Fibroblast of skin of scalp (primary cell): ENCODE measurements around the gene CATSPER1.
"Not testable (repeated sequence)": the region's sequence is repeated elsewhere in the genome, so short reads cannot be mapped to it uniquely, and the experiment has no call there.

Experiments
- DNase-seq: peaks from one replicate; pipeline ENCODE4 v3.0.0-alpha.2; 2013

The CATSPER1 gene

DNA sequence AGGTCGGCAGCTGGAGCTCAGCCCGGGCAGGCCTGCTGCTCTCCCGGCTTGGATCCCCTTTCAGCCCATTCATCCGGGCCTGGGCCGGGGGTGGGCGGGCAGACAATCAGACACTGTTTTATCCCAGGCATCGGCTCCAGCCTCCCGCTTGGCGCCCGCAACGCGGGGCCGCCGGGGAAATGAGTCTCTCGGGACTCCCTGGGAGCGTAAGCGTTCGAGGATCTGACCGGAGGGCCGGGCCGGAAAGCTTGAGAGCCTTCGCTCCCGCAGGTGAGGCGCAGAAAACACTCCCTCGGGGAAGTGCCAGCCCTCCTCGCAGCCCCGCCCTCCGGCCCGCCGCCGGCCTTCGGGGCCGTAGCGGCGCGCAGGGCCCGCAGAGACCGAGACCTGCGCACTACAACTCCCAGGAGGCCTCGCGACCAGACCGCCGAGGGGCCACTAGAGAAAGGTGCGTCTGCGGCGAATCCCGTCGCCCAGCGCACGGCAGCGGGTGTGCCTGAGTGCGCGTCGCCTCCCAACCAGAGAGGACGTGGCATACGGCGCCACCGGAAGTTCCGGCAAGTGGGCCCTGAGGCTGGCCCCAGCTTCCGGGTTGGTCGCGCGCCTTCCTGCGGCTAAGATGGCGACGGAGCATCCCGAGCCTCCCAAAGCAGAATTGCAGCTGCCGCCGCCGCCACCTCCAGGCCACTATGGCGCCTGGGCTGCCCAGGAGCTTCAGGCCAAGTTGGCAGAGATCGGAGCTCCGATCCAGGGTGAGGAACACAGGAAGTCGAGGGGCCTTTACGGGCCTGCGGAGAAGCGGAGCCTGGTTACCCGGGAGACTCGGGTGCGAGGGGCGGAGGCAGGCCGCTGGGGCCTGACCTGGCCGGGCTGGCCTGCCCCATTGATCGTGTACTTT, 25.7 kb upstream of the CATSPER1 start, which contains the start of gene SF3B2:
Gene SF3B2 (plus strand): TSS at position 599 of the 898 bp plus-strand sequence. CDS start 21 bp downstream, at position 620.
- DNase-seq: peak; percentile 99

DNA sequence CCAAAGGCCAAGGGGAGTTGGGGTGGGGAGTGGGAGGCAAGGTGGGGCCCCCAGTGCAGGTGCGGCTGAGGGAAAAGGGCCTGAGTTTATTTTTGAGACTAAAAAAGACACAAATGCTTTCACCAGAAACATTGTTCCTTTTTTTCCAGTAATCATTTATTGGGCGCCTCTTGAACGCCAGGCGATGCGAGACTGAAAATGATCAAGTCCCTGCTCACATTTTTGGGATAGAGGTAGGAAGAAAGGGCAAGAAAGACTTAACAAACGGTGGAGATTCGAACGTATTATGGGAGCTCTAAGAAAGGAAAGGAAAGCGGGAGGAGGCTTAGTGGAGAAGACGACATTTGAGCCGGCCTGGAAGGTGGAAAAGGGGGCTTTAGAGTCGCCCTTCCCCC, 25.1 kb upstream of the CATSPER1 start:
- no peak for DNase-seq

DNA sequence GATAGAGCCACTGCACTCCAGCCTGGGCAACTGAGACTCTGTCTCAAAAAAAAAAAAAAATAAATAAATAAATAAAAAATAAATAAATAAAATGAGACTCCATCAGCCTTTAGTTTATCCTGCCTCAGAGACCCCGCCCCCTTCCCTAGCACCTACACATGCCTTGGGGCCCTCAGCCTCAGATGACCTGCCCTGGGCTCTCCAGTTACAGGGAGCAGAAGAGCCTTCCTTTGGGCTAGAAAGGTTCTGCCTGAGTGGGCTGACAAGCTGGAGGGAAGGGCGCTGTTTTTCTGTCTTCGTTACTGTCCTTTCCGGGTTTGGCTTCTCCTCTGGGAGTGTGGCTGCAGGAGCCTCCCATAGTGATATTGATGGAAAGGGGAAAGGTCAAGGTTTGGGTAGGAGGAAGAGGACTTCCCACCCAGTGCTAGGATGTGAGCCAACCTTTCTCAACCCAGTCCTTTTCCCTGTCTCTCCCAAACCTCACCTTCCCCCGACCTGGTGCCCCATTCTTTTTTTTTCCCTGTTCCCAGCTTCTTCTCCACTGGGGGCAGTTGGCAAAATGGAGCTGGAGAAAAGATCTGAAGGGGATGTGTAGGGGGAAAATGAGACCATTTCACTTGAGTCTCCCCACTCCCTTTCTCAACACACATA, 24.4 kb upstream of the CATSPER1 start:
- DNase-seq: no peak

DNA sequence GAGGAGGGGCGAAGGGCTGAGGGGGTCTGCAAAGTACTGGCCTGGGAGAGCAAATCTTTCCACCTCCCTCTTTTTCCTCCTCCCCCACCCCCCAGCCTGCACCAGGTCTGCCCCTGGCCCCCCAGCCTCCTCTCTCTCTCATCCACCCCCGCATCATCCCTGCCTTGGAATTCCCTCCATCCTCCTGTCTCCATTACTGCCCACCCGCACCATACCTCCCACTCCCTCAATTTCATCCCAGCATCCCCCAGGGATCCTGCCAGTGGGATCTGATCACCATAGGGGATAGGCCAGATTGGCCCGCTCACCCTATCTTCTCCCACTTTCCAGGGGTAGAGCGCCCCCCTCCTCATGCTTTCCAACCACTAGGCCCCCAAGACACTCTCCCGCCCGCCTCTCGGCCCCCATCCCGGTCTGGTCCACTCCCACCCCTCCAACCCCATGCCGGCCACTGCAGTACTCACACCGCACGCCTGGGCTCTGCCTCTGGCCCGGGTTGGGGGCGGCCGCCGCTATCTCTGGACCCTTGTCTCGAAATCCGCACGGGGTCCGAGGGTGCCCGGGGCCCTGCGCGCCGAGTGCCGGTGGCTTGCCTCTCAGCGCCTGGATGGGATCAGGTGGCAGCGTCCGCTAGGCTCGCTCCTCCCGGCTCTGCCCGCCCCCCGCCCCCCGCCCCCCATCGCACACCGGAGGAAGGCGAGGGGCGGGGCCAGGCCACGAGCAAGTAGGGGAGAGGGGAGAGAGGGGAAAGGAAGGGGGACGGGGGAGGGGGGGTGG, 22.5 kb upstream of the CATSPER1 start, which contains the start of gene GAL3ST3:
Gene GAL3ST3 (minus strand): TSS at position 615 of the 777 bp plus-strand sequence. CDS start 3,746 bp downstream, outside the sequence.
- DNase-seq: no peak

DNA sequence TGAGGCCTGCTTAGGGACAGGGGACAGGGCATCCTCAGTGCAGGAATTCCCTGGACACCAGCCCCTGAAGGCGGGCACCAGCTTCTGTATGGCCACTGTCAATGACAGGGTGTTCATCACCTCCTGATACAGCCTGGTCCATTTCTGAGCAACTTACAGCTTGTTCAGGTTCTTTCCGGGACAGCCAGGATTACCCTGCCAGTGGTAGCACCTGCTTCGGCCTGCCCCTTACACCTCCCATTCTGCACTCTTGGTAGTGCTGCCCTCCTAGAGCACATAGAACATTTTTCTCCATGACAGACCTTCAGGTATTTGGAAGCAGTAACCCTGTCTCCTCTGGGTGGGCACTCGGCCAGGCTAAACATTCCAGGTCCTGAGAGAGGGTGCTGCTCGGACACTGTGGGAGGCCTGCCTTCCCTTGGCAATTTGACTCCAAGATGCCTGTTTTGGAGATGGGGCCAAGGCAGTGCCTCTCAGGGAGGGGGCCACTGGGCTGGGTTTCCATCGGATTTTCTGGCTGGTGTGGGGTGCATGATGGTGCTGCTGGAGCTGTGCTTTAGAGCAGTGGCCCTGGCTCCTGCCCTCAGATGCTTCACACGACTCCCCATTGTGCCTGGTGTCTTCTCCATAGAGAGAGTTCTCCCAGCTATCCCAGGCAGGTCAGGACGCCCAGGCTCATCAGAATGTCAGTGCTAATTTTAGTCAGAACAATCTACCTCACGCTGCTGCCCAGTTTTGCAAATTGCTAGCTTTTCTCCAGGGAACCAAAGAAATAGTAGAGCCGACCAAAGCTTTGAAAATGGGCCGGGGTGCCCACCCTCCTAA, 21.5 kb upstream of the CATSPER1 start:
- no peak for DNase-seq

DNA sequence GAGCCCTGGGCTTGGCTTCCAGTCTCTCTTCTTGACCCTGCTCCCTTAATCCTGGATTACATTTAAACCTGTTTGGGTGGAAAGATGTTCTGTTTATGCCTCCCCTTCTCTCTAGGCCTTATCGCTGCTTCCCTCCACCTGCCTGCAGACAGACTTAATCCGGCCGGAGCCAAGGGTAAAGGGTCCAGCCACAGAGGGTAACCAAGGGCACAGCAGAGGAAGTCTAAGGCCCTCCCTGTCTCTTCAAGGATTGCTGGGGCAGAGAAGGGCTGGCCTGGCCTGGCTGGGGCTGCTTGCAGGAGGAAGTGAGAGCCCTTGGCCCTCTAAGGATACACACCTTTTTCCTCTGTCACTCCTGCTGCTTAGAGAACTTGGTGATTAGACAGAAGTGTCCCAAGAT, 20.6 kb upstream of the CATSPER1 start:
- DNase-seq: no peak

DNA sequence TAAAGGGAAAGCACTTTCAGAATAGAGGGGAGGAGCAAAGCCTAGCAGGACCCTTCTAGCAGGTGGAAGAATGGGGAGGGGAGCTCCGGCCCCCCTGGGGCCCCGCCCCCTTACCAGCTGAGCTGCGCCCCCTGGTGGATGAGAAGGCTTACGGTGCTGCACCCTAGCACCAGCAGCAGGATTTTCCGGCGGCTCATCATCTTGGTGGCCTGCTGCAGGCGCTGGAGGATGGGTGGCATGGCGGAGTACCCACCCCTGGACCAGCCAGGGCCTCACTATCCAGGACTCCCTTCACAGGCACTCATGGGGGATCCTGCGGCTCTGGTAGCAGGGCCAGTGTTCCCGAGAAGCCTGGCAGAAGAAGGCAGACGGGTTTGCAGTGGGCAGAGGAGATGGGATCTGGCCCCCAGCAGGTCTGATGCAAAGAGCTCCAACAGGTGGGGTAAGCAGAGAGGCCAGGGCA, 18.9 kb upstream of the CATSPER1 start:
- DNase-seq: peak; percentile 78

DNA sequence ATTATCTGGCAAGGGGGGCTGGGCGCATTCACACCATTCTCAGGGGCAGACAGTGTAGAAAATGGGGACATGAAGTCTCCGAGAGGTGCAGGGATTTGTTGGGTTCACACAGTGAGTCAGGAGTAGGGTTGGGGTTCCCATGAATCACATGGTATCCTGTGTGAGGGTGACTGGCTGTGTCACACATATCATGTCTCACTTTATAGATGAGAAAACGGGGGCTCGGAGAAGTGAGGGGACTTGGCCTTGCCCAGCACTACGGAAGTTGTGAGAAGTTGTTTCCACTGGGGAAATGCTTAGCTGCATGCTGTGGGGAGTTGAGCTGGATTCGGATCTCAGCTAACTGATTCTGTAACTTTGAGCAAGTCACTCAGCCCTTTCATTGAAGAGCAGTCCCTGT, 18.5 kb upstream of the CATSPER1 start:
- no peak for DNase-seq

DNA sequence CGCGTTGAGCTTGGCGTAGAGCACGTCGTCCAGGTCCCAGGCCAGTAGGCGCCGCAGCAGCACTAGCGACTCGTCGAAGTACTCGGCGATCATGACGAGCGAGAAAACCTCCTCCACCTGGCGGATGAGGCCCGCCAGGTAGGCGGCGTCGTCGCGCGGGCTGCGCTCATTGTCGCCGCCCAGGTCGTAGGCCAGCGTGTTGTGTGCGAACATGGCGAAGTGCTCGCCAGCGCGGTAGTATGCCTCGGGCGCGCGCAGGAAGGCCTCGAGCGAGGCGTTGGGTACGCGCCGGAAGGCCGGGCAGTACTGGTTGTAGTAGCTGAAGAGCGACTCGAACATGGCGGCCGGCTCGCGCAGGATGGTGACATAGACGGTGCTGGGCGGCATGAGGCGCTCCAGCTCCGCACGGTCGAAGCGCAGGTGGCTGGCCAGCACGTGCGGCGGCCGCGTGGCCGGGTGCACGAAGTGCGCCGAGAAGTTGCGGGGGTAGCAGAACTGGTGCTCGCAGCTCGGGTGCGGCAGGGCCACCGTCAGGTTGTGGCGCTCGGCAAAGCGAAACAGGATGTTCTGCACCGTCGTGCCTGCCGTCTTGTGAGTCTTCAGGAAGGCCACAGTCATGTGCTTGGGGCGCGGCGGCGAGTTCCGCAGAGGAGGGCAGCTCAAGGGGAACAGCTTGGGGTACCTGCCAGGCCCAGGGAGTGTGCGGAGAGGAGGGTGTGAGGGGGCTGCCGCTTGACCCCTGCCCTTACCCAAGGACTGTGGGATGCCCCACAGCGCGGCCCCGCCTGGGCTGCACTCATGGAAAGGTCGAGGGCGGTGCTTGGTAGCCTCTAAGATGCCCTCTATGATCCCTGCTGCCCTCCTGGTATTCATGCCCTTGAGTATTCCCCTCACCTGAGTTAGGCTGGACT, 17.0 kb upstream of the CATSPER1 start:
- DNase-seq: no peak

DNA sequence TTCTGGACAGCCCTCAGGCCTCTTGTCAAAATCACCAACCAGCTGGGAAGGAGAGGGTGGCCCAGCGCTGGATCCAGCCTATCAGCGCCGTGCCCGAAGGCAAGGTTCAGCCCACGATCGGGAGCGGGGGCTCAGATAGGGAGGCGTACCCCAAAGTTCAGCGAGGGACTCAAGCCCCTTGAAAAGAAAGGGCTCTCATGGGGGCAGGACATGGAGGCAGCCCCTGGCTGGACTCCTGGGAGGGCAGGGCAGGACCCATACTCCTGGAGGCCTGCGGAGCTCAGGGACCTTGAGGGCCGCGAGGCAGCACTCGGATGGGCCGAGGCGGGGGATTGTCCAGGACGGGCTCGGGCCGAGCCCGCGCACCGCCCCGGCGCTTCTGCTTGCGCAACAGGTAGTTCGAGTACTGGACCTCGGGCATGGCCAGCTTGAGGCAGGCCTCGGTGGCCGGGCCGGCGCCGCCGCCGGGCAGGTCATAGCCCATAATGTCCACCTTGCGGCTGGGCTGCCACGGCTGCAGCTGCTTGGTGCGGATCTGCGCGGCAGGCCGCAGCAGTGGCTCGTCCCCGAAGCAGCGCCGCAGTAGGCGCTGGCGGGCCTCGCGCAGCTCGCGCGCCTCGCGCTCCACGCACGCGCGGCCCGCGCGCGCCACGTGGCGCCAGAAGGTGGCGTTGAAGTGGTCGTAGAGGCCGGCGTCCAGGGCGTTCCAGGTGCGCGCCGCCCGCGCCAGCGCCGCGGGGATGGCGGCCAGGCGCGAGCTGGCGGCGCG, 16.1 kb upstream of the CATSPER1 start:
- no peak for DNase-seq

DNA sequence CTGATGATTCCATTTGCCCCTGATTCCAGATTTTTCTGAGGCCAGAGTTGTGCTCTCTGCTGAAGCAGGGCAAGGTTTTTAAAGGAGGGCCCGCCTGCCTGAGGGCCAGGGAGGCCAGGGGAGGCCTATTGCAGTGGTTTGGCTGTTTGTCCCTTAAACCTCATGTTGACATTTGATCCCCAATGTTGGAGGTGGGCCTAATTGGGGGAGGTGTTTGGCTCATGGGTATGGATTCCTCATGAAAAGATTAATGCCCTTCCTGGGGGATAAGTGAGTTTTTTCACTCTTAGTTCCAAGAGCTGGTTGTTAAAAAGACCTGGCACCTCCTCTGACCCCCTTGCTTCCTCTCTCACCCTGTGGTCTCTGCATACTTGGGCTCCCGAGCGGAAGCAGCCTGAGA, 13.5 kb upstream of the CATSPER1 start:
- DNase-seq: no peak

DNA sequence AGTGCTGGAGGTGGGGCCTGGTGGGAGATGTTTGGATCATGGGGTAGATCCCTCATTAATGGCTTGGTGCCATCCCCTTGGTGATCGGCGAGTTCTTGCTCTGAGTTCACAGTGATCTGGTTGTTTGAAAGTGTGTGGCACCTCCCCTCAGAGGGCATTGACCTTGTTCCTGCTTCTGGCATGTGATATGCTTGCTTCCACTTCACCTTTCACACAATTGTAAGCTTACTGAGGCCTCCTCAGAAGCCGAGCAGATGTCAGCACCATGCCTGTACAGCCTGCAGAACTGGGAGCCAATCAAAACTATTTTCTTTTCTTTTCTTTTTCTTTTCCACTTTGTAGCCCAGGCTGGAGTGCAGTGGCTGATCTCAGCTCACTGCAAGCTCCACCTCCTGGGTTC, 11.0 kb upstream of the CATSPER1 start:
- no peak for DNase-seq

DNA sequence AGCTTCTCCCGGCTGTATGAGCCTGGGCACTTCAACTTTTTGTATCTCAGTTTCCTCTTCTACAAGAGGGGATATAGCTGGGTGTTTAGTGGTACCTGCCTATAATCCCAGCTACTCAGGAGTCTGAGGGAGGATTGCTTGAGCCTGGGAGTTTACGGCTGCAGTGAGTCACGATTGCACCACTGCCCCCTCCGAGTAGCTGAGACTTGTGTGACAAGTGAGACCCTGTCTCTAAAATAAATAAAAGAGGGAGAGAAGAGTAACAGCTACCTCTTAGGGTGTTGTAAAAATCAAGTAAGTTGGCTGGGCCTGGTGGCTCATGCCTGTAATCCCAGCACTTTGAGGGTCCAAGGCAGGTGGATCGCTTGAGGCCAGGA, 10.0 kb upstream of the CATSPER1 start:
- no peak for DNase-seq

DNA sequence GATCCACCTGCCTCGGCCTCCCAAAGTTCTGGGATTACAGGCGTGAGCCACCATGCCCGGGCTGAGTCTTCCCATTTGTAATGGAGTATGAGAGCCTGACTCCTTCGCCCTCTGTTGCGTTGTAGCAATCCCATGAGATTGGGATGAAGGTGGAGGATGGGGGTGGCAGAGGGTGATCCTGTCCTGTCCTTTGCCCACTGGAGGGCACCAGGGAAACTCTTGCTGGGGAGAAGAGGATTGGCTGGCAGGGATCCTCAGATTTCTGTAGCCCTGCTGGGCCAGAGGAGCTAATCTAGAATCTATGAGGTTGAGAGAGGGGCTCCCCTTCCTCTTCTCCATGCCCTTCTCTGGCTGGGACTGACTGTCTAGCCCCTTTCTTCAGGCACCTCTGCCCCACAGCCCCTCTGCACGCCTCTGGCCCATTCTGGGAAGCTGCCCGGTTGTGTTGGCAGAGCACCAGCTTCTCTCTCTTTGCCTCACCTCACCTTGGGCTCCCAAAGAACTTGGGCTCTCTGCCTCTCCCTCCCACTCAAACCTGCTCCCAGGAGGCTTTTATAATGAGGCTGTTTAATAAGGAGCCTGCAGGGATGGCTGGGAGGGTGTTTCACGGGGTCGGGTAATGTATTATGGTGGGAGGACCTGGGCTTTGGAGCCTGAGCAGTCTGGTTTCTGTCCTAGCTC, 9.5 kb upstream of the CATSPER1 start:
- DNase-seq: no peak

DNA sequence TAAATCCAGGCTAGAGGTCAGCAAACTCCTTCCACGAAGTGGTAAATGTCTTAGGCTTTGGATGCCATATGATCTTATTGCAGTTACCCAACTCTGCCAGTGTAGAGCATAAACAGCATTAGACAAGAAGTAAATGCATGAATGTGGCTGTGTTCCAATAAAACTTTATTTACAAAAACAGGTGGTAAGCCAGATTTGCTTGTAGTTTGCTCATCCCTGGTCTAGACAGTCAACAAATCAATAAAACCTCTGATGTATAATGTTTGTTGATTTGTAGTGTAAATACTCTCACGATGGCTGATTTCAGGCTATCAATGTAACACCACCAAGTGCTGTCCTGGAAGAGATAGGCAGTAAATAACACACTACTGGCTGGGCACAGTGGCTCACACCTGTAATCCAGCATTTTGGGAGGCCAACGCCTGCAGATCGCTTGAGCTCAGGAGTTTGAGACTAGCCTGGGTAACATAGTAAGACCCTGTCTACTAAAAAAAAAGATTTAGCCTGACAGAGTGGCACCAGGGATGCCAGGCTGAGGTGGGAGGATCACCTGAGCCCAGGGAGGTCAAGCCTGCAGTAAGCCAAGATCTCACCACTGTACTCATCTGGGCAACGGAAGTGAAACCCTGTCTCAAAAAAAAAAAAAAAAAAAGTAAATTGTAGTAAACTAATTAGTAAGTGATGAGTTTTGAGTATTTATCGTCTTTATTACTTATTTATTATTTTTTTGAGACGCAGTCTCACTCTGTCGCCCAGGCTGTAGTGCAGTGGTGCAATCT, 6.9 kb upstream of the CATSPER1 start:
- DNase-seq: no peak

DNA sequence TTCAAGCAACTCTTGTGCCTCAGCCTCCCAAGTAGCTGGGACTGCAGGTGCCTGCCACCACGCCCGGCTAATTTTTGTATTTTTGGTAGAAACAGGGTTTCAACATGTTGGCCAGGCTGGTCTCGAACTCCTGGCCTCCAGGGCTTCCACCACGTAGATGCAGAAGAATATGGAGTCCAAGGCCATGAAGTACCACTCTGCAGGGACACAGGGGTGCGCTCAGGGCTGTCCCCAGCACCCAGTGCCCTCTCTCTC, 3.2 kb downstream of the CATSPER1 start:
- DNase-seq: not testable (repeated sequence)

DNA sequence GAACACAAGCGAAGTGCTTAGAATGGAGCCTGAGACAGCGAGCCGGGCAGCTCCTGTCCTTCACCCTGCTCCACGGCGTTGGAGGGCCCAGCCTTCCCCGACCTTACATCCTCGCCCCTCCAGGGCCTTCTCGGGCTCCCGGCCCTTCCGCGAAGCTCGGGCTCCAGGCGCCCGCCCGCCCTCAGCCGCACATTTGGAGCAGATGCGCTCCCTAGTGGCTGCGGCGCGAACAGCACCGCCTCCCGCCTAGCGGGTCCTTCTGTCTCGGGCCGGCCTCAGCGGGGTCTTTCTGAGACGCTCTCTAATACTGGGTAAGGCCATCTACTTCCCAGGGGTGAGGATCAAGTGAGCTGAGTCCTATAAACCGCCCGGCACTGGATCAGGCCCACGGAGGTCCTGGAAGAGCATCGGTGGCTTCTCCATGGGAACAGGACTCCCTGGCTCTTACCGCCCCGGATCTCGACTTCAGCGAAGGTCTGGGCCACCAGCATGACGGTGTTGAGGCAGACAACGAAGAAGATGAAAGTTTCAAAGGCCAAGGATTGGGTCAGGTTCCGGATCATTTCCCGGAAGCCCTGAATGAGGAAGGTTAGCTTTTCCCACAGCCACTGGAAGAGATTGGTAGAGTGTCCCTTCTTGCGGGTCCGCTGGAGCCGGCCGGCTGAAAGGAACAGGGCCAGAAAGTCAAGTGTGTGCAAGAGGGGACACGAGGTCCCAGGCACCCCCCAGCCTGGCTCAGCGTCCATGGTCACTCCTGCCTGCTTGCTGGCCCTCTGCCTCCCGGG, 3.7 kb downstream of the CATSPER1 start:
- peak; percentile 63 for DNase-seq
